K562 (cell line): Measurements from ENCODE around the gene ESD. TPM values are rescaled to one million over a fixed set of nuclear protein-coding genes. Genes with fewer than 3 reads are reported as not detected.

Source experiments
- ATAC-seq: fragments of 200-7000 bp; cut with Tn5 transposase; 3 replicates; pipeline ENCODE4 v1.9.1; 2020; ENCODE audit warnings: moderate library complexity
- BruUV-seq: library from RNA; stranded (reverse); fragments of 400-500 nt; replicated peaks from 2 replicates; lab custom pipeline; 2021; lab: Mats Ljungman, UMichigan
- CTCF ChIA-PET: fragments of 300-600 bp; formaldehyde crosslinking; extraction: SDS; loops from one replicate; lab custom pipeline; 2021; ENCODE audit warnings: low intra/inter-chr PET ratio; lab: Yijun Ruan, JAX
- POLR2A ChIA-PET: fragments of 300-600, 350-650 bp; sonication (Branson Sonifier 250); formaldehyde crosslinking; extraction: SDS; loops from one replicate; lab custom pipeline; 2021; ENCODE audit warnings: antibody characterized with exemption, inconsistent platforms; lab: Yijun Ruan, JAX
- DNase-seq, 4 experiments: peaks; one replicate each; pipeline versions ENCODE4 v3.0.0 to v3.0.0-alpha.2; 2011 to 2018; ENCODE audit warnings: low spot score in 3 of 4, mixed read lengths in 3 of 4; ENCODE audit errors: extremely low read depth in 1 of 4
- FAIRE-seq: peaks from 2 replicates; lab custom pipeline; 2011; peaks lifted over from hg19 to GRCh38; lab: Jason Lieb, UNC
- H2AFZ ChIP-seq: 2 replicates; pipeline ENCODE4 v1.6.0; 2011; ENCODE audit warnings: low read depth, low read length, control low read depth, inconsistent platforms
- H3K27ac ChIP-seq: fragments of 200-600 bp; 3 replicates; pipeline ENCODE4 v1.8.0; 2011; ENCODE audit warnings: low read depth, mild to moderate bottlenecking, control low read depth, inconsistent platforms, low read length, moderate library complexity, mixed read lengths; ENCODE audit errors: extremely low read depth
- H3K27me3 ChIP-seq, 2 experiments: fragments of 300-600 bp in 1 of 2; 2 replicates in 1 of 2; 3 replicates in 1 of 2; pipeline versions ENCODE4 v1.6.0 to v1.8.0; 2011; ENCODE audit warnings: inconsistent platforms in 2 of 2, low read length in 2 of 2, mild to moderate bottlenecking in 1 of 2, mixed read lengths in 1 of 2, moderate library complexity in 1 of 2; ENCODE audit not compliant: control insufficient read depth in 2 of 2, insufficient read depth in 2 of 2
- H3K36me3 ChIP-seq: fragments of 300-600 bp; 3 replicates; pipeline ENCODE4 v1.8.0; 2011; ENCODE audit warnings: mild to moderate bottlenecking, low read length, inconsistent platforms; ENCODE audit not compliant: control insufficient read depth, insufficient read depth
- H3K4me1 ChIP-seq, 2 experiments: fragments of 200-600 bp in 1 of 2; replicated peaks in 1 of 2; 2 replicates in 1 of 2; 3 replicates in 1 of 2; pipeline versions ENCODE4 v1.5.1 to v1.8.0; 2011; ENCODE audit warnings: inconsistent platforms in 2 of 2, low read length in 2 of 2, mild to moderate bottlenecking in 1 of 2, mixed read lengths in 1 of 2, moderate library complexity in 1 of 2; ENCODE audit not compliant: control insufficient read depth in 2 of 2, insufficient read depth in 2 of 2
- H3K4me2 ChIP-seq: 2 replicates; pipeline ENCODE4 v1.6.1; 2011; ENCODE audit warnings: low read length, control low read depth, inconsistent platforms, mixed read lengths; ENCODE audit not compliant: insufficient read depth
- H3K4me3 ChIP-seq: fragments of 200-600 bp; sonication (generic), shearing (Covaris generic); 2 replicates; pipeline ENCODE4 v1.5.1; 2016; ENCODE audit warnings: control low read depth, inconsistent platforms
- H3K79me2 ChIP-seq: fragments of 200-600 bp; 3 replicates; pipeline ENCODE4 v1.8.0; 2011; ENCODE audit warnings: low read length, inconsistent platforms; ENCODE audit not compliant: control insufficient read depth, insufficient read depth
- H3K9ac ChIP-seq, 2 experiments: 2 replicates each; pipeline versions ENCODE4 v1.6.0 to v1.6.1; 2011; ENCODE audit warnings: low read depth in 2 of 2, low read length in 2 of 2, control low read depth in 1 of 2, inconsistent platforms in 1 of 2, mild to moderate bottlenecking in 1 of 2, mixed read lengths in 1 of 2; ENCODE audit not compliant: insufficient read depth in 1 of 2
- H3K9me1 ChIP-seq: one replicate; pipeline ENCODE4 v1.6.0; 2011; ENCODE audit warnings: inconsistent platforms, mild to moderate bottlenecking, low read length, moderate library complexity; ENCODE audit not compliant: control insufficient read depth, insufficient read depth
- H3K9me3 ChIP-seq: replicated peaks from 2 replicates; pipeline ENCODE4 v1.5.1; 2011; ENCODE audit warnings: low read depth, low read length, inconsistent platforms; ENCODE audit not compliant: control insufficient read depth, insufficient read depth
- H4K20me1 ChIP-seq: replicated peaks from 2 replicates; pipeline ENCODE4 v1.6.1; 2011; ENCODE audit warnings: low read length, inconsistent platforms, mixed read lengths; ENCODE audit not compliant: control insufficient read depth, insufficient read depth
- CREBBP ChIP-seq: IDR thresholded peaks from one replicate; pipeline ENCODE4 v1.6.1; 2012; ENCODE audit warnings: low read depth, mild to moderate bottlenecking, control low read depth, inconsistent platforms, low read length
- CSDE1 ChIP-seq, 2 experiments: fragments of 450-650 bp; IDR thresholded peaks; 2 replicates each; pipeline ENCODE4 v1.6.1; 2016; ENCODE audit warnings: mild to moderate bottlenecking in 1 of 2
- GTF2A2 ChIP-seq: IDR thresholded peaks from 2 replicates; pipeline ENCODE4 v1.6.1; 2016; ENCODE audit warnings: mild to moderate bottlenecking, missing genetic modification characterization, missing compliant biosample characterization
- HMGN3 ChIP-seq: IDR thresholded peaks from 2 replicates; pipeline ENCODE4 v1.6.1; 2011; ENCODE audit warnings: borderline replicate concordance, low read depth, mild to moderate bottlenecking, mixed read lengths, low read length; ENCODE audit not compliant: insufficient read length; ENCODE audit errors: extremely low read depth
- KLF6 ChIP-seq: fragments of 250-450 bp; sonication (Bioruptor Pico); IDR thresholded peaks from 2 replicates; pipeline ENCODE4 v1.4.0; 2020; ENCODE audit warnings: mild to moderate bottlenecking, moderate library complexity, borderline replicate concordance
- RNF2 ChIP-seq: sonication (generic); IDR thresholded peaks from 2 replicates; pipeline ENCODE4 v1.6.1; 2016
- SOX6 ChIP-seq: fragments of 450-650 bp; IDR thresholded peaks from 2 replicates; pipeline ENCODE4 v1.6.1; 2014; ENCODE audit warnings: mild to moderate bottlenecking
- SREBF2 ChIP-seq: sonication (generic); formaldehyde crosslinking; IDR thresholded peaks from 2 replicates; pipeline ENCODE4 v1.4.0; 2020; ENCODE audit warnings: mild to moderate bottlenecking, missing genetic modification reagents
- SUPT5H ChIP-seq: fragments of 450-650 bp; IDR thresholded peaks from 2 replicates; pipeline ENCODE4 v1.6.1; 2016
- TARDBP ChIP-seq: fragments of 450-650 bp; IDR thresholded peaks from 2 replicates; pipeline ENCODE4 v1.6.1; 2016
- TEAD1 ChIP-seq, 2 experiments: fragments of 450-650 bp in 1 of 2; sonication (generic) in 1 of 2; formaldehyde crosslinking; IDR thresholded peaks; 2 replicates each; pipeline versions ENCODE4 v1.4.0 to v1.8.0; 2020 to 2022; ENCODE audit warnings: mild to moderate bottlenecking in 2 of 2, missing genetic modification reagents in 1 of 2
- TFAM ChIP-seq: fragments of 250-450 bp; sonication (Bioruptor Pico); conservative IDR thresholded peaks from 2 replicates; pipeline ENCODE4 v1.5.0; 2021; ENCODE audit warnings: mild to moderate bottlenecking, moderate library complexity
- ZBTB2 ChIP-seq: fragments of 450-650 bp; IDR thresholded peaks from 2 replicates; pipeline ENCODE4 v1.6.1; 2016; ENCODE audit warnings: antibody characterized with exemption
- ZFP1 ChIP-seq: fragments of 450-650 bp; formaldehyde crosslinking; IDR thresholded peaks from 2 replicates; pipeline ENCODE4 v1.4.0; 2020; ENCODE audit warnings: mild to moderate bottlenecking, mixed read lengths
- ZNF778 ChIP-seq: fragments of 450-650 bp; formaldehyde crosslinking; IDR thresholded peaks from 2 replicates; pipeline ENCODE4 v1.4.0; 2020; ENCODE audit warnings: mild to moderate bottlenecking, moderate library complexity
- WGBS: fragments of 100-300 bp; shearing (Covaris generic); methylation state at CpG from one replicate; pipeline ENCODE4 v1.1.6; 2016; ENCODE audit warnings: low coverage, mixed read lengths; ENCODE audit not compliant: insufficient coverage; ENCODE audit errors: missing lambda C conversion rate; 5-methylcytosine and 5-hydroxymethylcytosine counted together
- in situ Hi-C: fragments of 300-500 bp; cut with MboI; formaldehyde crosslinking; loops from 4 replicates; pipeline ENCODE4 v1.15.0; 2018; ENCODE audit warnings: inconsistent platforms, mixed read lengths
- intact Hi-C: fragments of 100-400 bp; cut with micrococcal nuclease; formaldehyde crosslinking; loops from 2 replicates; pipeline ENCODE4 v1.14.2; 2022
- polyA plus RNA-seq, 8 experiments: library from polyadenylated mRNA; depleted of rRNA in 4 of 8; stranded (reverse) in 5 of 8; unstranded in 3 of 8; fragments of >200 nt; fragmentation: Nextera tagmentation in 2 of 8; fragmentation: Illumina TruSeq in 1 of 8; extraction: Ambion mirVana in 2 of 8; extraction: Trizol in 1 of 8; gene quantifications; 2 replicates each; pipeline versions ENCODE4 v1.2.1 to v1.2.3, GENCODE V29; 2011 to 2014; ENCODE audit warnings: inconsistent platforms in 1 of 8, missing spikeins in 1 of 8
- total RNA-seq, 7 experiments: library from RNA; depleted of rRNA in 6 of 7; stranded (reverse); fragments of >200 nt in 6 of 7; fragmentation: Illumina TruSeq in 2 of 7; extraction: Trizol in 2 of 7; gene quantifications; 2 replicates each; pipeline versions ENCODE4 v1.2.1 to v1.2.3, GENCODE V29; 2011 to 2021; ENCODE audit warnings: low replicate concordance in 1 of 7
- TF ChIP-seq, protein P1 (sequence below): fragments of 250-450 bp; sonication (Bioruptor Pico); IDR thresholded peaks from 2 replicates; pipeline ENCODE4 v1.8.0; 2021; ENCODE audit warnings: mild to moderate bottlenecking, moderate library complexity
- TF ChIP-seq, protein P2 (sequence below): fragments of 250-450 bp; sonication (Bioruptor Pico); IDR thresholded peaks from 2 replicates; pipeline ENCODE4 v1.4.0; 2020; ENCODE audit warnings: mild to moderate bottlenecking, moderate library complexity
- TF ChIP-seq, protein P3 (sequence below), 2 experiments: fragments of 450-650 bp in 1 of 2; sonication (generic) in 1 of 2; formaldehyde crosslinking in 1 of 2; IDR thresholded peaks in 1 of 2; conservative IDR thresholded peaks in 1 of 2; 2 replicates each; pipeline versions ENCODE4 v1.6.1 to v1.8.1; 2016 to 2023; ENCODE audit warnings: mild to moderate bottlenecking in 2 of 2, moderate library complexity in 2 of 2, inconsistent platforms in 1 of 2, missing genetic modification reagents in 1 of 2

The ESD gene
- total and polyA plus RNA-seq, 9 of the 15 experiments (the other 6 are each of a cell fraction or from before 2014, with no cell fraction given) = 88.9 to 402 (median 232) TPM

DNA sequence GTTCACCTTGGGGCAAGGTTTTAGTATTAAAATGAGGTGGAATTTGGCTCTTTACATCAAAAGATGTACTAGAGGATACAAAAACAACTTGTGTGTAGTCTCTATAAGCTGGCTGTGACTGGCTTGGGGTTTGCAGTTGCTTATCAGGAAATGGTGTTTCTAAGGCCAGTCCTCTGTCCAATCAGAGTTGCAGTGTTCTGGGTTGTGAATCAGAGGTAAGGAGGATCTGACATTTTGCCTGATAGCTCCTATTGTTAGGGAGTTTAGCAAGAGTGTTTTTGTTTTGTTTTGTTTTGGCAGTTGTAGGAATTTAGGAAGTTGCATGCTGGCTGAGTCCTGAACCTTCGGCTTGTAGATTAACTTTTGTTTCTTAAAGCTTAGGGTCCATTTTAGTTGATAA lies 20.1 kb upstream of the ESD start:
- Histone ChIP-seq H3K27me3 (no peaks in the 10 kb centered on the region), H3K36me3 (no peaks in the 10 kb centered on the region), H3K27ac (no peak overlapping the region), H3K9ac (no peak overlapping the region), H3K4me1 (no peaks in the 10 kb centered on the region), H4K20me1 (no peaks in the 10 kb centered on the region), H3K4me2 (no peak overlapping the region), H3K9me3 (no peaks in the 10 kb centered on the region), H2AFZ (no peak overlapping the region), H3K79me2 (no peaks in the 10 kb centered on the region), H3K9me1 (no peaks in the 10 kb centered on the region), H3K4me3 (no peak overlapping the region)
- in situ Hi-C loops = no loop called here
- 0% methylated on average over 1 of the region's 1 CpG for WGBS
- ChIA-PET CTCF (no interaction called here), POLR2A (no interaction called here)
- no peak for ATAC-seq
- BruUV-seq = no TSS peak
- DNase-seq = no peak
- FAIRE-seq = no peak
- intact Hi-C loops = no loop called here
- TF ChIP-seq GTF2A2 (no peak), ZNF778 (CRISPR knock-in tag) (no peak), TARDBP (no peak), SOX6 (no peak), SREBF2 (CRISPR knock-in tag) (no peak), KLF6 (CRISPR knock-in tag) (no peak), CSDE1 (IDR thresholded peaks at IDR 0.05) (no peak), ZBTB2 (no peak), TFAM (no peak), RNF2 (no peak), CREBBP (no peak), ZFP1 (CRISPR knock-in tag) (no peak), TEAD1 (CRISPR knock-in tag; IDR thresholded peaks at IDR 0.05) (no peak), HMGN3 (no peak), SUPT5H (no peak)
- TF ChIP-seq, protein P1, sequence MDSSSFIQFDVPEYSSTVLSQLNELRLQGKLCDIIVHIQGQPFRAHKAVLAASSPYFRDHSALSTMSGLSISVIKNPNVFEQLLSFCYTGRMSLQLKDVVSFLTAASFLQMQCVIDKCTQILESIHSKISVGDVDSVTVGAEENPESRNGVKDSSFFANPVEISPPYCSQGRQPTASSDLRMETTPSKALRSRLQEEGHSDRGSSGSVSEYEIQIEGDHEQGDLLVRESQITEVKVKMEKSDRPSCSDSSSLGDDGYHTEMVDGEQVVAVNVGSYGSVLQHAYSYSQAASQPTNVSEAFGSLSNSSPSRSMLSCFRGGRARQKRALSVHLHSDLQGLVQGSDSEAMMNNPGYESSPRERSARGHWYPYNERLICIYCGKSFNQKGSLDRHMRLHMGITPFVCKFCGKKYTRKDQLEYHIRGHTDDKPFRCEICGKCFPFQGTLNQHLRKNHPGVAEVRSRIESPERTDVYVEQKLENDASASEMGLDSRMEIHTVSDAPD (CRISPR knock-in tag) = no peak
- TF ChIP-seq, protein P2, sequence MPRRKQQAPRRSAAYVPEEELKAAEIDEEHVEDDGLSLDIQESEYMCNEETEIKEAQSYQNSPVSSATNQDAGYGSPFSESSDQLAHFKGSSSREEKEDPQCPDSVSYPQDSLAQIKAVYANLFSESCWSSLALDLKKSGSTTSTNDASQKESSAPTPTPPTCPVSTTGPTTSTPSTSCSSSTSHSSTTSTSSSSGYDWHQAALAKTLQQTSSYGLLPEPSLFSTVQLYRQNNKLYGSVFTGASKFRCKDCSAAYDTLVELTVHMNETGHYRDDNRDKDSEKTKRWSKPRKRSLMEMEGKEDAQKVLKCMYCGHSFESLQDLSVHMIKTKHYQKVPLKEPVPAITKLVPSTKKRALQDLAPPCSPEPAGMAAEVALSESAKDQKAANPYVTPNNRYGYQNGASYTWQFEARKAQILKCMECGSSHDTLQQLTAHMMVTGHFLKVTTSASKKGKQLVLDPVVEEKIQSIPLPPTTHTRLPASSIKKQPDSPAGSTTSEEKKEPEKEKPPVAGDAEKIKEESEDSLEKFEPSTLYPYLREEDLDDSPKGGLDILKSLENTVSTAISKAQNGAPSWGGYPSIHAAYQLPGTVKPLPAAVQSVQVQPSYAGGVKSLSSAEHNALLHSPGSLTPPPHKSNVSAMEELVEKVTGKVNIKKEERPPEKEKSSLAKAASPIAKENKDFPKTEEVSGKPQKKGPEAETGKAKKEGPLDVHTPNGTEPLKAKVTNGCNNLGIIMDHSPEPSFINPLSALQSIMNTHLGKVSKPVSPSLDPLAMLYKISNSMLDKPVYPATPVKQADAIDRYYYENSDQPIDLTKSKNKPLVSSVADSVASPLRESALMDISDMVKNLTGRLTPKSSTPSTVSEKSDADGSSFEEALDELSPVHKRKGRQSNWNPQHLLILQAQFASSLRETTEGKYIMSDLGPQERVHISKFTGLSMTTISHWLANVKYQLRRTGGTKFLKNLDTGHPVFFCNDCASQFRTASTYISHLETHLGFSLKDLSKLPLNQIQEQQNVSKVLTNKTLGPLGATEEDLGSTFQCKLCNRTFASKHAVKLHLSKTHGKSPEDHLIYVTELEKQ (CRISPR knock-in tag) = no peak
- TF ChIP-seq, protein P3, sequence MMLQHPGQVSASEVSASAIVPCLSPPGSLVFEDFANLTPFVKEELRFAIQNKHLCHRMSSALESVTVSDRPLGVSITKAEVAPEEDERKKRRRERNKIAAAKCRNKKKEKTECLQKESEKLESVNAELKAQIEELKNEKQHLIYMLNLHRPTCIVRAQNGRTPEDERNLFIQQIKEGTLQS (IDR thresholded peaks at IDR 0.05) = no peak
- TF ChIP-seq, protein P3 (CRISPR knock-in tag; conservative IDR thresholded peaks at IDR 0.05) = no peak
